K562 (cell line): Measurements from ENCODE around the gene TCHP. TPM values are rescaled to one million over a fixed set of nuclear protein-coding genes. Genes with fewer than 3 reads are reported as not detected.

Experiments used
- CBFA2T3 ChIP-seq: fragments of 450-650 bp; IDR thresholded peaks from 2 replicates; pipeline ENCODE4 v1.6.1; 2017
- CTCF ChIP-seq, 3 experiments: IDR thresholded peaks in 2 of 3; conservative IDR thresholded peaks in 1 of 3; 2 replicates each; pipeline ENCODE4 v1.5.1; 2011 to 2012; ENCODE audit warnings: low read length in 3 of 3, mild to moderate bottlenecking in 3 of 3, control low read depth in 2 of 3, improper control_type of control experiment in 1 of 3, inconsistent platforms in 1 of 3, low read depth in 1 of 3, mixed read lengths in 1 of 3, moderate library complexity in 1 of 3; ENCODE audit not compliant: insufficient read depth in 2 of 3
- HDAC3 ChIP-seq: fragments of 450-650 bp; IDR thresholded peaks from 2 replicates; pipeline ENCODE4 v1.6.1; 2018; ENCODE audit warnings: borderline replicate concordance, mild to moderate bottlenecking, moderate library complexity; ENCODE audit not compliant: partially characterized antibody
- IFI16 ChIP-seq: fragments of 250-450 bp; sonication (Bioruptor Pico); IDR thresholded peaks from 2 replicates; pipeline ENCODE4 v2.1.2; 2022; ENCODE audit warnings: mild to moderate bottlenecking, inconsistent platforms
- MTA1 ChIP-seq: fragments of 450-650 bp; IDR thresholded peaks from 2 replicates; pipeline ENCODE4 v1.6.1; 2017; ENCODE audit warnings: borderline replicate concordance
- MYC ChIP-seq, 2 experiments: fragments of 250-450 bp in 1 of 2; sonication (Bioruptor Pico) in 1 of 2; IDR thresholded peaks; 2 replicates each; pipeline versions ENCODE4 v1.5.1 to v1.6.1; 2012 to 2021; ENCODE audit warnings: low read depth in 2 of 2, borderline replicate concordance in 1 of 2, improper control_type of control experiment in 1 of 2, low read length in 1 of 2, mild to moderate bottlenecking in 1 of 2, moderate library complexity in 1 of 2
- NFRKB ChIP-seq: fragments of 450-650 bp; IDR thresholded peaks from 2 replicates; pipeline ENCODE4 v1.6.1; 2016; ENCODE audit warnings: low read depth
- NR2F6 ChIP-seq: fragments of 450-650 bp; formaldehyde crosslinking; IDR thresholded peaks from 2 replicates; pipeline ENCODE4 v1.4.0; 2020; ENCODE audit warnings: mild to moderate bottlenecking
- POLR2AphosphoS5 ChIP-seq: IDR thresholded peaks from 2 replicates; pipeline ENCODE4 v1.6.1; 2011; ENCODE audit warnings: mild to moderate bottlenecking, low read depth, low read length, moderate library complexity; ENCODE audit not compliant: control insufficient read depth, insufficient read depth
- RBFOX2 ChIP-seq: fragments of 200-400 bp; formaldehyde crosslinking; IDR thresholded peaks from 2 replicates; pipeline ENCODE4 v1.6.1; 2017; ENCODE audit warnings: low read depth, mild to moderate bottlenecking, low read length, moderate library complexity
- SP1 ChIP-seq: sonication (generic); formaldehyde crosslinking; IDR thresholded peaks from 2 replicates; pipeline ENCODE4 v1.8.1; 2022; ENCODE audit warnings: mild to moderate bottlenecking, missing genetic modification reagents
- XRCC3 ChIP-seq: fragments of 450-650 bp; IDR thresholded peaks from 2 replicates; pipeline ENCODE4 v1.6.1; 2017; ENCODE audit warnings: mild to moderate bottlenecking, moderate library complexity
- ZBTB40 ChIP-seq, 2 experiments: fragments of 450-650 bp in 1 of 2; sonication (generic) in 1 of 2; formaldehyde crosslinking in 1 of 2; IDR thresholded peaks; 2 replicates each; pipeline versions ENCODE4 v1.7.1 to v1.9.0; 2016 to 2022; ENCODE audit warnings: inconsistent platforms in 1 of 2, mild to moderate bottlenecking in 1 of 2, missing genetic modification reagents in 1 of 2
- polyA plus RNA-seq, 8 experiments: library from polyadenylated mRNA; depleted of rRNA in 4 of 8; stranded (reverse) in 5 of 8; unstranded in 3 of 8; fragments of >200 nt; fragmentation: Nextera tagmentation in 2 of 8; fragmentation: Illumina TruSeq in 1 of 8; extraction: Ambion mirVana in 2 of 8; extraction: Trizol in 1 of 8; gene quantifications; 2 replicates each; pipeline versions ENCODE4 v1.2.1 to v1.2.3, GENCODE V29; 2011 to 2014; ENCODE audit warnings: inconsistent platforms in 1 of 8, missing spikeins in 1 of 8
- total RNA-seq, 7 experiments: library from RNA; depleted of rRNA in 6 of 7; stranded (reverse); fragments of >200 nt in 6 of 7; fragmentation: Illumina TruSeq in 2 of 7; extraction: Trizol in 2 of 7; gene quantifications; 2 replicates each; pipeline versions ENCODE4 v1.2.1 to v1.2.3, GENCODE V29; 2011 to 2021; ENCODE audit warnings: low replicate concordance in 1 of 7
- TF ChIP-seq, protein P1 (sequence below), 2 experiments: fragments of 450-650 bp in 1 of 2; sonication (generic) in 1 of 2; formaldehyde crosslinking in 1 of 2; IDR thresholded peaks in 1 of 2; conservative IDR thresholded peaks in 1 of 2; 2 replicates each; pipeline versions ENCODE4 v1.6.1 to v1.8.1; 2016 to 2023; ENCODE audit warnings: mild to moderate bottlenecking in 2 of 2, moderate library complexity in 2 of 2, inconsistent platforms in 1 of 2, missing genetic modification reagents in 1 of 2

The TCHP gene
- total and polyA plus RNA-seq, 9 of the 15 experiments (the other 6 are each of a cell fraction or from before 2014, with no cell fraction given): 3.4 to 30.4 (median 19.7) TPM

GRCh38 chr12:109888179-109889020 is 11.7 kb upstream of the TCHP start (continued):
- TF ChIP-seq ZBTB40 (IDR thresholded peaks at IDR 0.05) (no peak), ZBTB40 (CRISPR knock-in tag; IDR thresholded peaks at IDR 0.05) (no peak), CBFA2T3 (no peak), CTCF (IDR thresholded peaks at IDR 0.05 in 2 of 3, conservative IDR thresholded peaks at IDR 0.05 in 1 of 3; ENCODE audit: insufficient read depth in 2 of 3, low read depth in 1 of 3, low read length in 3 of 3) (no peak), NFRKB (no peak), IFI16 (CRISPR knock-in tag) (no peak), XRCC3 (no peak), MYC (IDR thresholded peaks at IDR 0.05; ENCODE audit: low read depth, low read length) (no peak), MYC (CRISPR knock-in tag; IDR thresholded peaks at IDR 0.05; ENCODE audit: borderline replicate concordance, low read depth) (no peak), SP1 (CRISPR knock-in tag) (no peak), POLR2AphosphoS5 (no peak), HDAC3 (no peak), NR2F6 (CRISPR knock-in tag) (no peak), MTA1 (no peak), RBFOX2 (no peak)
- TF ChIP-seq, protein P1, sequence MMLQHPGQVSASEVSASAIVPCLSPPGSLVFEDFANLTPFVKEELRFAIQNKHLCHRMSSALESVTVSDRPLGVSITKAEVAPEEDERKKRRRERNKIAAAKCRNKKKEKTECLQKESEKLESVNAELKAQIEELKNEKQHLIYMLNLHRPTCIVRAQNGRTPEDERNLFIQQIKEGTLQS (IDR thresholded peaks at IDR 0.05): peak; percentile 84
- TF ChIP-seq, protein P1 (CRISPR knock-in tag; conservative IDR thresholded peaks at IDR 0.05): no peak
